OCI-LY1 (cell line): Measurements from ENCODE around the gene CTIF.

ENCODE experiments used
- H2AFZ ChIP-seq: fragments of 200-600 bp; sonication (generic), shearing (Covaris generic); 2 replicates; pipeline ENCODE4 v1.6.0; 2014; ENCODE audit warnings: antibody characterized with exemption, mild to moderate bottlenecking, low read length
- H3F3A ChIP-seq: fragments of 200-600 bp; sonication (generic), shearing (Covaris generic); 2 replicates; pipeline ENCODE4 v1.6.0; 2014; ENCODE audit warnings: mild to moderate bottlenecking, antibody characterized with exemption, low read length, moderate library complexity; ENCODE audit not compliant: insufficient read depth
- H3K27ac ChIP-seq: fragments of 200-600 bp; sonication (generic); 2 replicates; pipeline ENCODE4 v1.5.1; 2014; ENCODE audit warnings: low read length, mixed run types, mild to moderate bottlenecking, low read depth; ENCODE audit not compliant: poor library complexity, severe bottlenecking
- H3K27me3 ChIP-seq: fragments of 200-600 bp; sonication (generic); 2 replicates; pipeline ENCODE4 v1.6.0; 2014; ENCODE audit warnings: antibody characterized with exemption, mild to moderate bottlenecking, low read length, moderate library complexity; ENCODE audit not compliant: insufficient read depth
- H3K36me3 ChIP-seq: fragments of 200-600 bp; sonication (generic); 2 replicates; pipeline ENCODE4 v1.6.1; 2014; ENCODE audit warnings: mild to moderate bottlenecking, antibody characterized with exemption, low read length, moderate library complexity, mixed read lengths; ENCODE audit not compliant: insufficient read depth
- H3K4me1 ChIP-seq: fragments of 200-600 bp; sonication (generic); 2 replicates; pipeline ENCODE4 v1.5.1; 2014; ENCODE audit warnings: mild to moderate bottlenecking, low read length, moderate library complexity; ENCODE audit not compliant: insufficient read depth, severe bottlenecking
- H3K4me2 ChIP-seq: fragments of 200-600 bp; sonication (generic), shearing (Covaris generic); 2 replicates; pipeline ENCODE4 v1.6.1; 2014; ENCODE audit warnings: low read length
- H3K4me3 ChIP-seq: fragments of 200-600 bp; sonication (generic); 2 replicates; pipeline ENCODE4 v1.5.1; 2014; ENCODE audit warnings: low read length, low read depth, mild to moderate bottlenecking, mixed read lengths; ENCODE audit not compliant: poor library complexity, severe bottlenecking
- H3K79me2 ChIP-seq: fragments of 200-600 bp; shearing (Covaris generic); 2 replicates; pipeline ENCODE4 v1.6.1; 2016; ENCODE audit warnings: mixed run types, low read length, mixed read lengths; ENCODE audit not compliant: insufficient read depth
- H3K9ac ChIP-seq: fragments of 200-600 bp; sonication (generic), shearing (Covaris generic); 2 replicates; pipeline ENCODE4 v1.6.1; 2014; ENCODE audit warnings: mild to moderate bottlenecking, low read length, mixed read lengths
- H3K9me2 ChIP-seq: fragments of 200-600 bp; sonication (generic), shearing (Covaris generic); 2 replicates; pipeline ENCODE4 v1.6.1; 2014; ENCODE audit warnings: low read depth, mild to moderate bottlenecking, low read length, mixed read lengths
- H3K9me3 ChIP-seq: fragments of 200-600 bp; shearing (Covaris generic); 2 replicates; pipeline ENCODE4 v1.6.1; 2014; ENCODE audit warnings: low read length, mixed read lengths
- H4K20me1 ChIP-seq: fragments of 200-600 bp; sonication (generic), shearing (Covaris generic); 2 replicates; pipeline ENCODE4 v1.6.0; 2016; ENCODE audit warnings: mild to moderate bottlenecking, low read length; ENCODE audit not compliant: insufficient read depth
- EZH2 ChIP-seq: fragments of 200-600 bp; sonication (generic), shearing (Covaris generic); IDR thresholded peaks from 2 replicates; pipeline ENCODE4 v1.8.0; 2017; ENCODE audit warnings: borderline replicate concordance, mixed run types, mild to moderate bottlenecking, antibody characterized with exemption, low read length, moderate library complexity, mixed read lengths
- TF ChIP-seq, protein P1 (sequence below): fragments of 200-600 bp; sonication (generic), shearing (Covaris generic); IDR thresholded peaks from 2 replicates; pipeline ENCODE4 v1.5.1; 2017; ENCODE audit warnings: mild to moderate bottlenecking, antibody characterized with exemption, low read length, moderate library complexity, mixed read lengths

The CTIF gene

DNA sequence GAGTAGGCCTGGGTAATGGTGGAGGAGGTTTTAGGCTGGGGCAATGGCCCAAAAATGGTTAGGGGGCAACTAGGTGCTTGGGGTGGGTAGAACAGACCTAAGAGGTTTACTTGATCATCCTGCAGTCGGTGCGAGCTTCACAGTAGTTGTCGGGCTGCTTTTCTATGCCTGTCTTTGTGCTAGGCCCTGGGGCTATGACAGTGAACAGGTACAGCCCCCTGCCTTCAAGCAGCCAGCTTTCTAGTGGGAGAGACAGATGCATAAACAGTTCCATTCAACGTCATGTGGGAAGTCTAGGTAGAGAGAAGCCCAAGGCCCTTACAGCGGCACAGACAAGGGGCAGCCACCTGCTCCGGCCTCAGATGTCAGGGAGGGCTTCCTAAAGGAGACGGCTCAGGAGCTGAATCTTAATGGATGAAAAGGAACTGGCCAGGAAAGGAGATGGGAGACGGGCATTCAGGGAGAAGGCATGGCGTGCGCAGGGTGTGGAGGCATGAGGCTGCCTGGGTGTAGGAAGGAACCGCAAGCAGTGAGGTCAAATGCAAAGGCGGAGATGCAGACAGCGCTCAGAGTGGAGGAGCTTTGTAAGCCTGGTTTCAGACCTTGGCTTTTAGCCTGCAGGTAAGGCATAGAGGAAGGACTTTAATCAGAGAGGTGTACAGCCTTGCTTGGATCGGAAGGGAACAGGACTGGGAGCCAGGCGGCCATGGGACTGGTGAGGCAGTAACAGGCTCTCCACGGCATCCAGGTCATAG, 6.0 kb downstream of the CTIF start:
- Histone ChIP-seq H3F3A (no peaks in the 10 kb centered on the region), H3K9me3 (no peaks in the 10 kb centered on the region), H3K36me3 (no peaks in the 10 kb centered on the region), H3K27me3 (peaks cover 11% of the 10 kb centered on the region; the same call in 1 of the 2 replicates), H3K79me2 (no peaks in the 10 kb centered on the region), H3K27ac (no peak overlapping the region), H3K4me2 (no peak overlapping the region), H2AFZ (no peak overlapping the region), H3K9me2 (no peaks in the 10 kb centered on the region), H3K9ac (no peak overlapping the region), H4K20me1 (no peaks in the 10 kb centered on the region), H3K4me3 (no peak overlapping the region), H3K4me1 (peaks cover 6% of the 10 kb centered on the region)
- no peak for TF ChIP-seq EZH2
- TF ChIP-seq, protein P1, sequence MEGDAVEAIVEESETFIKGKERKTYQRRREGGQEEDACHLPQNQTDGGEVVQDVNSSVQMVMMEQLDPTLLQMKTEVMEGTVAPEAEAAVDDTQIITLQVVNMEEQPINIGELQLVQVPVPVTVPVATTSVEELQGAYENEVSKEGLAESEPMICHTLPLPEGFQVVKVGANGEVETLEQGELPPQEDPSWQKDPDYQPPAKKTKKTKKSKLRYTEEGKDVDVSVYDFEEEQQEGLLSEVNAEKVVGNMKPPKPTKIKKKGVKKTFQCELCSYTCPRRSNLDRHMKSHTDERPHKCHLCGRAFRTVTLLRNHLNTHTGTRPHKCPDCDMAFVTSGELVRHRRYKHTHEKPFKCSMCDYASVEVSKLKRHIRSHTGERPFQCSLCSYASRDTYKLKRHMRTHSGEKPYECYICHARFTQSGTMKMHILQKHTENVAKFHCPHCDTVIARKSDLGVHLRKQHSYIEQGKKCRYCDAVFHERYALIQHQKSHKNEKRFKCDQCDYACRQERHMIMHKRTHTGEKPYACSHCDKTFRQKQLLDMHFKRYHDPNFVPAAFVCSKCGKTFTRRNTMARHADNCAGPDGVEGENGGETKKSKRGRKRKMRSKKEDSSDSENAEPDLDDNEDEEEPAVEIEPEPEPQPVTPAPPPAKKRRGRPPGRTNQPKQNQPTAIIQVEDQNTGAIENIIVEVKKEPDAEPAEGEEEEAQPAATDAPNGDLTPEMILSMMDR = no peak

DNA sequence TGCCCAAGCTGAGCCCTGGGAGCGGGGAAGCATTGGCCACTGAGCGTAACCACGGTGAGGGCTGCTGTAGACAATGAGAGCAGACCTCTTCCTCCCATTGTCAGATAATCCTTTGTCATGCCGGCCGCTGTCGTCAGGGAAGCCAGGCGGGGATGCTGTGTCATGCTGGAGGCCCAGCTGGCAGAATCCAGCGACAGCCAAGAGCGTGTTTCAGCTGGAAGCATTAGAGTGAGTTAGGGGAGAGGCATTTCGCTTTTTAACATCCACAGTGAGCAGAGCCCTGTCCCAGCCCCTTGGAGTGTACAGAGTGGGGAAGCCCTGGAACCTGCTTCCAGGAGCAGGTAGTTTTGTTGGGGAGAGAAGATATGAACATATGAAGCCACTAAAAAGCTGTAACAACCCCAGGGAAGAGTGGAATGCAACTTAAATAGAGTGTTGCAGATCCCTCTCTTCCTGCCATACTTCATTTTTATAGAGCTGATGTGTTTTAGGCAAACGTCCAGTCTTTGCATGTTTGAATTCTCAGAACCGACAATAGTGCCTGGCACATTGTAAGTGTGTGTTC, 7.0 kb downstream of the CTIF start:
- Histone ChIP-seq H2AFZ (no peak overlapping the region), H3K4me1 (no peaks in the 10 kb centered on the region), H3F3A (no peaks in the 10 kb centered on the region), H3K79me2 (no peaks in the 10 kb centered on the region), H3K27ac (no peak overlapping the region), H3K9me3 (no peaks in the 10 kb centered on the region), H3K36me3 (no peaks in the 10 kb centered on the region), H3K9me2 (no peaks in the 10 kb centered on the region), H4K20me1 (no peaks in the 10 kb centered on the region), H3K4me2 (no peak overlapping the region), H3K9ac (no peak overlapping the region), H3K27me3 (peaks cover 7% of the 10 kb centered on the region; the same call in 1 of the 2 replicates), H3K4me3 (no peak overlapping the region)
- no peak for TF ChIP-seq EZH2
- TF ChIP-seq, protein P1 = no peak

DNA sequence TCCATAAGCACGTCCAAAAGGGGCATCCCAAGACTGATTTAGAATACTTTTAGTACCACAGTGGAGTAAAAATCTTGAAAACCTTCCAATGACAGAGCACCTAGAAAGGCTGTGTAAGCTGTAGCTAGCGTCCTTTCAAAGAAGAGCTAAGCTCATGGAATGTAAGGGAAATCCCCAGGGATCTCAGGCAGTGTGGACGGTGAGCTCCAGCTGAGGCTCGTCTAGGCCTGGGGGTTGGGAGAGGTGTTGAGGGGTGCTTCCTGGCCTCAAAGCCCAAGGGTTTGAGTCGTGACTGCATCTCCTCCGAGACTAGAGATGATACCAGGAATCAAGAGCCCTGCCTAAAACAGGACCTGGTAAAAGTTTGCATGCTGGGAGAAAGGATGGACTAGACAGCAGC, 7.6 kb downstream of the CTIF start:
- Histone ChIP-seq H3K36me3 (no peaks in the 10 kb centered on the region), H3K27me3 (peaks cover 6% of the 10 kb centered on the region; the same call in 1 of the 2 replicates), H3K4me1 (no peaks in the 10 kb centered on the region), H3K79me2 (no peaks in the 10 kb centered on the region), H3K4me3 (no peak overlapping the region), H3K4me2 (no peak overlapping the region), H3F3A (no peaks in the 10 kb centered on the region), H3K9me2 (no peaks in the 10 kb centered on the region), H4K20me1 (no peaks in the 10 kb centered on the region), H3K27ac (no peak overlapping the region), H3K9me3 (no peaks in the 10 kb centered on the region), H2AFZ (no peak overlapping the region), H3K9ac (no peak overlapping the region)
- TF ChIP-seq, protein P1 = no peak
- TF ChIP-seq EZH2 = no peak
